H1 (cell line): ENCODE measurements around the gene CDK13. TPM values are rescaled to one million over a fixed set of nuclear protein-coding genes. Genes with fewer than 3 reads are reported as not detected.

Experiments
- CTCF ChIA-PET: fragments of 300-600 bp; sonication (Branson Sonifier 250); formaldehyde crosslinking; loops from one replicate; lab custom pipeline; 2021; ENCODE audit not compliant: partially characterized antibody; lab: Charles Lee
- POLR2A ChIA-PET: fragments of 300-600 bp; sonication (Branson Sonifier 250); formaldehyde crosslinking; loops from one replicate; lab custom pipeline; 2021; ENCODE audit warnings: inconsistent platforms; ENCODE audit not compliant: partially characterized antibody; lab: Charles Lee
- DNase-seq, 2 experiments: peaks; one replicate each; pipeline versions ENCODE4 v3.0.0 to v3.0.0-alpha.2; 2010 to 2022; ENCODE audit warnings: low spot score in 2 of 2, low read depth in 1 of 2, mixed read lengths in 1 of 2
- FAIRE-seq: peaks from 2 replicates; lab custom pipeline; 2011; peaks lifted over from hg19 to GRCh38; lab: Jason Lieb, UNC
- H2AFZ ChIP-seq: 2 replicates; pipeline ENCODE4 v1.8.1; 2012; ENCODE audit warnings: low read length, inconsistent platforms
- H2AK5ac ChIP-seq: 2 replicates; pipeline ENCODE4 v1.6.1; 2013; ENCODE audit warnings: low read depth, low read length
- H2BK120ac ChIP-seq: replicated peaks from 2 replicates; pipeline ENCODE3; 2013; ENCODE audit warnings: low read depth, low read length, inconsistent platforms
- H2BK12ac ChIP-seq: 2 replicates; pipeline ENCODE4 v1.6.1; 2013; ENCODE audit warnings: low read depth, low read length
- H2BK15ac ChIP-seq: 2 replicates; pipeline ENCODE4 v1.6.1; 2013; ENCODE audit warnings: low read length
- H2BK20ac ChIP-seq: 2 replicates; pipeline ENCODE4 v1.6.1; 2013; ENCODE audit warnings: low read length
- H2BK5ac ChIP-seq: 2 replicates; pipeline ENCODE4 v1.6.1; 2013; ENCODE audit warnings: low read depth, low read length
- H3K14ac ChIP-seq: 2 replicates; pipeline ENCODE4 v1.6.1; 2013; ENCODE audit warnings: inconsistent platforms; ENCODE audit not compliant: insufficient read length
- H3K18ac ChIP-seq: 2 replicates; pipeline ENCODE4 v1.6.1; 2013; ENCODE audit warnings: low read length; ENCODE audit errors: extremely low read depth
- H3K23ac ChIP-seq: 2 replicates; pipeline ENCODE4 v1.6.1; 2013; ENCODE audit warnings: inconsistent platforms; ENCODE audit not compliant: insufficient read length
- H3K23me2 ChIP-seq: 2 replicates; pipeline ENCODE4 v1.6.1; 2013; ENCODE audit warnings: low read depth, low read length
- H3K27ac ChIP-seq: 2 replicates; pipeline ENCODE4 v1.6.1; 2011; ENCODE audit warnings: low read depth, low read length, inconsistent platforms
- H3K27me3 ChIP-seq, 4 experiments: replicated peaks in 1 of 4; 1 replicate in 1 of 4; 2 replicates in 3 of 4; pipeline versions ENCODE4 v1.6.1 to v1.8.1; 2011 to 2013; ENCODE audit warnings: low read length in 3 of 4, mild to moderate bottlenecking in 3 of 4, inconsistent platforms in 2 of 4, mixed read lengths in 2 of 4, moderate library complexity in 1 of 4; ENCODE audit not compliant: control insufficient read depth in 3 of 4, insufficient read depth in 3 of 4; ENCODE audit errors: extremely low read depth in 1 of 4
- H3K36me3 ChIP-seq, 4 experiments: 2 replicates each; pipeline versions ENCODE4 v1.6.1 to v1.8.1; 2011 to 2013; ENCODE audit warnings: mild to moderate bottlenecking in 4 of 4, low read length in 3 of 4, moderate library complexity in 2 of 4, control low read depth in 1 of 4, inconsistent platforms in 1 of 4; ENCODE audit not compliant: insufficient read depth in 4 of 4, control insufficient read depth in 2 of 4
- H3K4ac ChIP-seq: replicated peaks from 2 replicates; pipeline ENCODE3; 2013; ENCODE audit warnings: low read length, low read depth, mixed read lengths, inconsistent platforms; ENCODE audit not compliant: insufficient read length
- H3K4me1 ChIP-seq, 4 experiments: replicated peaks in 1 of 4; 1 replicate in 1 of 4; 2 replicates in 3 of 4; pipeline versions ENCODE4 v1.6.1 to v1.8.1; 2011 to 2013; ENCODE audit warnings: low read length in 3 of 4, inconsistent platforms in 2 of 4, mixed read lengths in 1 of 4; ENCODE audit not compliant: insufficient read depth in 4 of 4, control insufficient read depth in 3 of 4
- H3K4me2 ChIP-seq, 2 experiments: 2 replicates each; pipeline versions ENCODE4 v1.6.1 to v1.8.1; 2011 to 2013; ENCODE audit warnings: low read depth in 2 of 2, low read length in 2 of 2, control low read depth in 1 of 2, inconsistent platforms in 1 of 2, mild to moderate bottlenecking in 1 of 2; ENCODE audit not compliant: insufficient read depth in 1 of 2
- H3K4me3 ChIP-seq, 4 experiments: fragments of 200-600, 300-600 bp in 1 of 4; sonication (generic), shearing (Covaris generic), sonication (Bioruptor Twin) in 1 of 4; 2 replicates each; pipeline versions ENCODE4 v1.5.1 to v1.8.1; 2011 to 2016; ENCODE audit warnings: low read length in 4 of 4, low read depth in 3 of 4, control low read depth in 2 of 4, inconsistent platforms in 2 of 4, mild to moderate bottlenecking in 2 of 4, mixed read lengths in 1 of 4, moderate library complexity in 1 of 4; ENCODE audit not compliant: insufficient read depth in 2 of 4; ENCODE audit errors: extremely low read depth in 1 of 4
- H3K56ac ChIP-seq: replicated peaks from 2 replicates; pipeline ENCODE3; 2013; ENCODE audit warnings: low read depth, mild to moderate bottlenecking, mixed read lengths, low read length, inconsistent platforms; ENCODE audit not compliant: insufficient read length
- H3K79me1 ChIP-seq: 2 replicates; pipeline ENCODE4 v1.6.1; 2013; ENCODE audit warnings: low read depth, low read length, control low read depth
- H3K79me2 ChIP-seq, 2 experiments: 2 replicates each; pipeline versions ENCODE4 v1.6.1 to v1.8.1; 2012 to 2013; ENCODE audit warnings: low read length in 2 of 2, mild to moderate bottlenecking in 2 of 2, inconsistent platforms in 1 of 2; ENCODE audit not compliant: insufficient read depth in 2 of 2, control insufficient read depth in 1 of 2
- H3K9ac ChIP-seq, 4 experiments: replicated peaks in 1 of 4; 1 replicate in 1 of 4; 2 replicates in 3 of 4; pipeline versions ENCODE4 v1.6.1 to v1.8.1; 2011 to 2013; ENCODE audit warnings: low read depth in 3 of 4, low read length in 3 of 4, control low read depth in 2 of 4, mild to moderate bottlenecking in 2 of 4, moderate library complexity in 2 of 4, inconsistent platforms in 1 of 4; ENCODE audit errors: extremely low read depth in 1 of 4
- H3K9me3 ChIP-seq, 2 experiments: 2 replicates each; pipeline versions ENCODE4 v1.6.1 to v1.8.1; 2012 to 2013; ENCODE audit warnings: mild to moderate bottlenecking in 2 of 2, moderate library complexity in 2 of 2, control low read depth in 1 of 2, inconsistent platforms in 1 of 2, low read depth in 1 of 2, low read length in 1 of 2, mixed read lengths in 1 of 2; ENCODE audit not compliant: insufficient read depth in 2 of 2
- H4K20me1 ChIP-seq, 2 experiments: replicated peaks in 1 of 2; 2 replicates each; pipeline versions ENCODE3 to v1.8.1; 2011 to 2013; ENCODE audit warnings: inconsistent platforms in 2 of 2, low read length in 2 of 2, mild to moderate bottlenecking in 1 of 2; ENCODE audit not compliant: insufficient read depth in 2 of 2, control insufficient read depth in 1 of 2
- H4K5ac ChIP-seq: 2 replicates; pipeline ENCODE4 v1.6.1; 2013; ENCODE audit warnings: low read length, low read depth, mixed read lengths, inconsistent platforms; ENCODE audit not compliant: insufficient read length
- H4K8ac ChIP-seq: 2 replicates; pipeline ENCODE4 v1.8.0; 2013; ENCODE audit warnings: mild to moderate bottlenecking, moderate library complexity, low read length, inconsistent platforms; ENCODE audit not compliant: insufficient read depth; ENCODE audit errors: extremely low read depth
- H4K91ac ChIP-seq: replicated peaks from 2 replicates; pipeline ENCODE3; 2013; ENCODE audit warnings: low read length, mixed read lengths, inconsistent platforms; ENCODE audit not compliant: insufficient read length
- CREB1 ChIP-seq: IDR thresholded peaks from 2 replicates; pipeline ENCODE4 v1.6.1; 2012; ENCODE audit warnings: inconsistent platforms
- E2F6 ChIP-seq: IDR thresholded peaks from 2 replicates; pipeline ENCODE4 v1.6.1; 2012; ENCODE audit warnings: inconsistent platforms
- HDAC6 ChIP-seq: IDR thresholded peaks from one replicate; pipeline ENCODE4 v1.7.1; 2012; ENCODE audit warnings: low read depth, mild to moderate bottlenecking, inconsistent platforms, low read length, moderate library complexity
- KDM1A ChIP-seq: fragments of 200-600, 300-600 bp; sonication (generic); IDR thresholded peaks from 2 replicates; pipeline ENCODE4 v1.7.1; 2016; ENCODE audit warnings: mild to moderate bottlenecking, low read length, borderline replicate concordance
- KDM4A ChIP-seq: IDR thresholded peaks from one replicate; pipeline ENCODE4 v1.7.1; 2012; ENCODE audit warnings: low read depth, mild to moderate bottlenecking, moderate library complexity, low read length, inconsistent platforms; ENCODE audit not compliant: severe bottlenecking
- RXRA ChIP-seq: IDR thresholded peaks from 2 replicates; pipeline ENCODE4 v1.6.1; 2011; ENCODE audit warnings: low read depth, mild to moderate bottlenecking, low read length, moderate library complexity; ENCODE audit not compliant: insufficient read depth
- TAF1 ChIP-seq: IDR thresholded peaks from 2 replicates; pipeline ENCODE4 v1.6.1; 2011; ENCODE audit warnings: mild to moderate bottlenecking, low read depth, low read length
- TBP ChIP-seq: IDR thresholded peaks from 2 replicates; pipeline ENCODE4 v1.6.1; 2011; ENCODE audit warnings: low read depth, low read length, improper control_type of control experiment
- ZNF274 ChIP-seq: IDR thresholded peaks from 2 replicates; pipeline ENCODE4 v1.7.0; 2012; ENCODE audit warnings: low read length, borderline replicate concordance; ENCODE audit errors: extremely low read depth
- WGBS, 2 experiments: shearing (Covaris generic) in 1 of 2; methylation state at CpG; one replicate each; pipeline versions ENCODE4 v1.1.6 to v1.1.7; 2013 to 2015; ENCODE audit warnings: low lambda C conversion rate in 2 of 2, mixed read lengths in 2 of 2, inconsistent platforms in 1 of 2, low coverage in 1 of 2, missing lambda C conversion rate in 1 of 2; ENCODE audit not compliant: insufficient replicate concordance in 2 of 2, insufficient coverage in 1 of 2, insufficient read length in 1 of 2; ENCODE audit errors: extremely low coverage in 1 of 2, missing lambda C conversion rate in 1 of 2; 5-methylcytosine and 5-hydroxymethylcytosine counted together
- polyA plus RNA-seq, 7 experiments: library from polyadenylated mRNA; depleted of rRNA in 3 of 7; stranded (reverse) in 5 of 7; unstranded in 2 of 7; fragments of >200 nt in 5 of 7; fragments of 200-250 nt in 2 of 7; gene quantifications; 1 replicate in 5 of 7; 2 replicates in 1 of 7; 4 replicates in 1 of 7; pipeline versions ENCODE4 v1.2.1 to v1.2.3, GENCODE V29; 2011 to 2013; ENCODE audit warnings: missing spikeins in 2 of 7, mixed read lengths in 2 of 7
- total RNA-seq: library from RNA; stranded (reverse); fragmentation: NEBNext Ultra II Directional; extraction: Animal tissue kit (Norgen Biotek cat#: 25700); gene quantifications from 2 replicates; pipeline ENCODE4 v1.2.1, GENCODE V29; 2021
- TF ChIP-seq, protein P1 (sequence below): IDR thresholded peaks from 2 replicates; pipeline ENCODE4 v1.6.1; 2012; ENCODE audit warnings: inconsistent platforms
- TF ChIP-seq, protein P2 (sequence below): IDR thresholded peaks from 2 replicates; pipeline ENCODE4 v1.6.1; 2012; ENCODE audit warnings: low read length, inconsistent platforms

CDK13 gene
- total and polyA plus RNA-seq, 2 of the 8 experiments (the other 6 are each of a cell fraction or from before 2014, with no cell fraction given), result 22.6 to 49.5 TPM

GRCh38 chr7:39985398-39985918 is 35.4 kb downstream of the CDK13 start:
- Histone ChIP-seq H3K79me2 (peaks cover 2 to 57% of the 10 kb centered on the region in 2 experiments; a peak in 3 of 4 replicates), H2BK5ac (no peak overlapping the region), H4K8ac (no peak overlapping the region), H3K23me2 (no peaks in the 10 kb centered on the region), H2AK5ac (no peak overlapping the region), H4K20me1 (peaks cover 0 to 2% of the 10 kb centered on the region in 2 experiments), H3K4me3 (no peak overlapping the region), H3K9me3 (no peaks in the 10 kb centered on the region), H2BK20ac (no peak overlapping the region), H3K4me1 (peaks cover 0 to 2% (median 0%) of the 10 kb centered on the region in 4 experiments; a peak in 1 of 7 replicates), H3K9ac (no peak overlapping the region; a peak in 1 of 7 replicates), H4K5ac (no peak overlapping the region), H3K27me3 (no peaks in the 10 kb centered on the region), H3K18ac (no peak overlapping the region), H2BK15ac (no peak overlapping the region), H3K79me1 (peaks cover 3% of the 10 kb centered on the region), H2AFZ (no peak overlapping the region), H4K91ac (no peak overlapping the region), H3K23ac (no peak overlapping the region), H3K56ac (no peak overlapping the region), H2BK120ac (no peak overlapping the region), H3K14ac (no peak overlapping the region), H2BK12ac (no peak overlapping the region), H3K4ac (no peak overlapping the region), H3K4me2 (no peak overlapping the region), H3K36me3 (peaks cover 0 to 8% (median 3%) of the 10 kb centered on the region in 4 experiments; a peak in 2 of 8 replicates), H3K27ac (no peak overlapping the region)
- no peak for DNase-seq
- ChIA-PET POLR2A (interaction anchor here (1.0 kb wide), 1 partner anchor 35 kb away, joined by 4 read pairs; the partner anchor contains the start of gene CDK13), CTCF (interaction anchor here (0.6 to 2.6 kb wide), 4 partner anchors 11 to 230 kb away, joined by 3 to 6 read pairs (median 4); no protein-coding TSS in a partner anchor)
- 91% methylated on average over 4 of the region's 4 CpGs; no CpG with 5 or more reads in 1 of the 2 experiments for WGBS, 2 experiments
- no peak for FAIRE-seq
- TF ChIP-seq, protein P1, sequence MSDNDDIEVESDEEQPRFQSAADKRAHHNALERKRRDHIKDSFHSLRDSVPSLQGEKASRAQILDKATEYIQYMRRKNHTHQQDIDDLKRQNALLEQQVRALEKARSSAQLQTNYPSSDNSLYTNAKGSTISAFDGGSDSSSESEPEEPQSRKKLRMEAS, result no peak
- TF ChIP-seq HDAC6, result no peak
- TF ChIP-seq TAF1, result no peak
- TF ChIP-seq E2F6, result no peak
- TF ChIP-seq ZNF274, result no peak
- TF ChIP-seq, protein P2, sequence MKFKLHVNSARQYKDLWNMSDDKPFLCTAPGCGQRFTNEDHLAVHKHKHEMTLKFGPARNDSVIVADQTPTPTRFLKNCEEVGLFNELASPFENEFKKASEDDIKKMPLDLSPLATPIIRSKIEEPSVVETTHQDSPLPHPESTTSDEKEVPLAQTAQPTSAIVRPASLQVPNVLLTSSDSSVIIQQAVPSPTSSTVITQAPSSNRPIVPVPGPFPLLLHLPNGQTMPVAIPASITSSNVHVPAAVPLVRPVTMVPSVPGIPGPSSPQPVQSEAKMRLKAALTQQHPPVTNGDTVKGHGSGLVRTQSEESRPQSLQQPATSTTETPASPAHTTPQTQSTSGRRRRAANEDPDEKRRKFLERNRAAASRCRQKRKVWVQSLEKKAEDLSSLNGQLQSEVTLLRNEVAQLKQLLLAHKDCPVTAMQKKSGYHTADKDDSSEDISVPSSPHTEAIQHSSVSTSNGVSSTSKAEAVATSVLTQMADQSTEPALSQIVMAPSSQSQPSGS, result no peak
- no peak for TF ChIP-seq RXRA
- no peak for TF ChIP-seq CREB1
- no peak for TF ChIP-seq KDM4A
- TF ChIP-seq TBP, result no peak
- TF ChIP-seq KDM1A, result no peak
